HEK293T (cell line): ENCODE data around the gene PLA2G4D.

ENCODE experiments used
- BHLHE40 ChIP-seq: fragments of 450-650 bp; IDR thresholded peaks from 2 replicates; pipeline ENCODE4 v1.6.1; 2016; ENCODE audit warnings: mild to moderate bottlenecking, moderate library complexity, borderline replicate concordance
- L3MBTL2 ChIP-seq: fragments of 450-650 bp; conservative IDR thresholded peaks from 2 replicates; pipeline ENCODE4 v1.6.1; 2016; ENCODE audit warnings: mild to moderate bottlenecking
- LEF1 ChIP-seq: fragments of 450-650 bp; IDR thresholded peaks from 2 replicates; pipeline ENCODE4 v1.6.1; 2017; ENCODE audit warnings: mild to moderate bottlenecking, borderline replicate concordance
- NFRKB ChIP-seq: fragments of 450-650 bp; IDR thresholded peaks from 2 replicates; pipeline ENCODE4 v1.6.1; 2016; ENCODE audit warnings: mild to moderate bottlenecking, moderate library complexity
- PKNOX1 ChIP-seq: fragments of 450-650 bp; IDR thresholded peaks from 2 replicates; pipeline ENCODE4 v1.6.1; 2016
- SP1 ChIP-seq: fragments of 450-650 bp; IDR thresholded peaks from 2 replicates; pipeline ENCODE4 v1.6.1; 2017
- SUZ12 ChIP-seq: fragments of 450-650 bp; IDR thresholded peaks from 2 replicates; pipeline ENCODE4 v1.6.1; 2016; ENCODE audit warnings: mild to moderate bottlenecking

GRCh38 chr15:42128476-42128875 is 34.1 kb upstream of the PLA2G4D start:
- no peak for TF ChIP-seq LEF1
- TF ChIP-seq SP1, result no peak
- no peak for TF ChIP-seq L3MBTL2
- no peak for TF ChIP-seq BHLHE40
- TF ChIP-seq NFRKB, result no peak
- no peak for TF ChIP-seq SUZ12
- no peak for TF ChIP-seq PKNOX1
